Natural killer cell (primary cell): ENCODE data around the gene ANAPC16. TPM values are rescaled to one million over a fixed set of nuclear protein-coding genes. Genes with fewer than 3 reads are reported as not detected.
A peak's percentile ranks its signal among the peaks of the same experiment; 100 is the strongest.

Experiments
- ATAC-seq, 3 donors: fragments of 150-1000 bp in 2 of 3; fragments of 200-7000 bp in 1 of 3; cut with Tn5 transposase; 1 replicate in 1 of 3; 2 replicates in 2 of 3; pipeline ENCODE4 v1.10.0; 2021; ENCODE audit warnings: mild to moderate bottlenecking in 2 of 3, moderate library complexity in 2 of 3
- DNase-seq, 2 donors: peaks; one replicate each; pipeline versions ENCODE4 v3.0.0 to v3.0.0-alpha.2; 2013 to 2021; ENCODE audit warnings: mixed read lengths in 1 of 2
- H3K27ac ChIP-seq: one replicate; pipeline ENCODE4 v1.5.1; 2013; ENCODE audit warnings: mild to moderate bottlenecking, low read length
- H3K27me3 ChIP-seq: one replicate; pipeline ENCODE4 v1.6.1; 2013; ENCODE audit warnings: low read length; ENCODE audit not compliant: control insufficient read depth, insufficient read depth
- H3K36me3 ChIP-seq: one replicate; pipeline ENCODE4 v1.6.1; 2013; ENCODE audit warnings: low read length; ENCODE audit not compliant: control insufficient read depth, insufficient read depth
- H3K4me1 ChIP-seq: one replicate; pipeline ENCODE4 v1.6.1; 2013; ENCODE audit warnings: low read length; ENCODE audit not compliant: control insufficient read depth, insufficient read depth
- H3K4me3 ChIP-seq: one replicate; pipeline ENCODE4 v1.5.1; 2013; ENCODE audit warnings: low read length
- H3K9me3 ChIP-seq: one replicate; pipeline ENCODE4 v1.6.1; 2013; ENCODE audit warnings: low read length; ENCODE audit not compliant: control insufficient read depth, insufficient read depth
- H3K27ac Mint-ChIP-seq, 2 donors: one replicate each; pipeline ENCODE4 v1.8.0; 2022; ENCODE audit warnings: mild to moderate bottlenecking in 2 of 2, mixed read lengths in 2 of 2, moderate library complexity in 1 of 2
- H3K27me3 Mint-ChIP-seq, 2 donors: one replicate each; pipeline ENCODE4 v1.8.0; 2022; ENCODE audit warnings: low read depth in 2 of 2, mixed read lengths in 2 of 2
- H3K36me3 Mint-ChIP-seq: one replicate; pipeline ENCODE4 v1.8.0; 2022; ENCODE audit warnings: mixed read lengths
- H3K4me1 Mint-ChIP-seq, 2 donors: one replicate each; pipeline ENCODE4 v1.8.0; 2022; ENCODE audit warnings: mixed read lengths in 2 of 2
- H3K4me3 Mint-ChIP-seq: one replicate; pipeline ENCODE4 v1.8.0; 2022; ENCODE audit warnings: mild to moderate bottlenecking, moderate library complexity, mixed read lengths
- H3K9me3 Mint-ChIP-seq, 2 donors: one replicate each; pipeline ENCODE4 v1.8.0; 2022; ENCODE audit warnings: mixed read lengths in 2 of 2
- CTCF ChIP-seq: fragments of 200-600 bp; IDR thresholded peaks from one replicate; pipeline ENCODE4 v1.8.0; 2022; ENCODE audit warnings: antibody characterized with exemption
- WGBS: methylation state at CpG from one replicate; pipeline ENCODE4 v1.1.7; 2013; ENCODE audit warnings: missing lambda C conversion rate; ENCODE audit not compliant: insufficient coverage; 5-methylcytosine and 5-hydroxymethylcytosine counted together
- intact Hi-C: fragments of 100-400 bp; cut with micrococcal nuclease; formaldehyde crosslinking; loops from one replicate; pipeline ENCODE4 v1.14.2; 2022
- total RNA-seq, 4 donors: library from RNA; stranded (reverse); fragments of 120-200 nt in 1 of 4; gene quantifications; one replicate each; pipeline versions ENCODE4 v1.2.3 to v1.2.4, GENCODE V29; 2013 to 2022

ANAPC16 gene
- total RNA-seq, 3 donors from 2014 or later (not counting 1 experiment from before 2014, with no cell fraction given) = 70.9 to 77.0 (median 71.0) TPM

DNA sequence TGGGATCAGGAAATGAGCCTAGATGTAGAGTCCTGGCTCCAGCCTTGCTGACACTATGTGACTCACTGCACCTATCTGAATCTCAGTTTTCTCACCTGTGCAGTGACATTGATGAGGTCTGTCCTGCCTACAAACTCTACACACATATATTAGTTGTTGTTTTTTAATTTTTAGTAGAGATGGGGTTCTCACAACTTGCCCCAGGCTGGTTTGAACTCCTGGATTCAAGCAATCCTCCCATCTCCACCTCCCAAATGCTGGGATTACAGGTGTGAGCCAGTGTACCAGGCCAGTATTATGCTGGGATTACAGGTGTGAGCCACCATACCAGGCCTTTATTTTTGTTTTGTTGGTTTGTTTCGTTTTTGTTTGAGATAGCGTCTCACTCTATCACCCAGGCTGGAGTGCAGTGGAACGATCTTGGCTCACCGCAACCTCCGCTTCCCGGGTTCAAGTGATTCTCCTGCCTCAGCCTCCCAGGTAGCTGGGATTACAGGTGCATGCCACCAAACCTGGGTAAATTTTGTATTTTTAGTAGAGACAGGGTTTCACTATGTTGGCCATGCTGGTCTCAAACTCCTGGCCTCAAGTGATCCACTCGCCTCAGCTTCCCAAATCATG lies 46.1 kb downstream of the ANAPC16 start:
- H3K4me3 Mint-ChIP-seq = peak overlapping the region; percentile 87
- intact Hi-C loops = loop anchor here (1.0 to 5.0 kb wide), 3 partner anchors 11 to 835 kb away; partner anchors contain the start of genes DDIT4 and P4HA1
- Histone ChIP-seq H3K9me3 (no peaks in the 10 kb centered on the region), H3K27ac (peak overlapping the region; percentile 82), H3K36me3 (no peaks in the 10 kb centered on the region), H3K4me1 (peaks cover 63% of the 10 kb centered on the region), H3K27me3 (no peaks in the 10 kb centered on the region), H3K4me3 (peak overlapping the region; percentile 53)
- no peak for TF ChIP-seq CTCF
- peak in 2 of 3 donors; percentile 3 to 29 for ATAC-seq
- peaks cover 37 to 51% of the 10 kb centered on the region in 2 donors for H3K4me1 Mint-ChIP-seq
- peak in 1 of 2 donors; percentile 61 for DNase-seq
- H3K27me3 Mint-ChIP-seq = no peaks in the 10 kb centered on the region
- no peaks in the 10 kb centered on the region for H3K9me3 Mint-ChIP-seq
- H3K36me3 Mint-ChIP-seq = no peaks in the 10 kb centered on the region
- H3K27ac Mint-ChIP-seq = peak overlapping the region; percentile 98
- WGBS = 92% methylated on average over 7 of the region's 7 CpGs

- peak overlapping the region in 1 of 2 donors; percentile 58 for H3K27ac Mint-ChIP-seq
- Histone ChIP-seq H3K4me1 (peaks cover 52% of the 10 kb centered on the region), H3K9me3 (no peaks in the 10 kb centered on the region), H3K36me3 (no peaks in the 10 kb centered on the region), H3K27ac (no peak overlapping the region), H3K27me3 (no peaks in the 10 kb centered on the region), H3K4me3 (no peak overlapping the region)
- no peaks in the 10 kb centered on the region for H3K36me3 Mint-ChIP-seq
- H3K4me1 Mint-ChIP-seq = peaks cover 34 to 40% of the 10 kb centered on the region in 2 donors
- H3K9me3 Mint-ChIP-seq = no peaks in the 10 kb centered on the region
- intact Hi-C loops = loop anchor here (5.0 kb wide), 1 partner anchor 834 kb away; the partner anchor contains the start of gene P4HA1
- ATAC-seq = no peak
- TF ChIP-seq CTCF = no peak
- H3K27me3 Mint-ChIP-seq = no peaks in the 10 kb centered on the region
- no peak overlapping the region for H3K4me3 Mint-ChIP-seq
- 72% methylated on average over 6 of the region's 6 CpGs for WGBS
- peak in 1 of 2 donors; percentile 86 for DNase-seq
Measured at GRCh38 chr10:72263613-72264241, 47.9 kb downstream of the ANAPC16 start.

DNA sequence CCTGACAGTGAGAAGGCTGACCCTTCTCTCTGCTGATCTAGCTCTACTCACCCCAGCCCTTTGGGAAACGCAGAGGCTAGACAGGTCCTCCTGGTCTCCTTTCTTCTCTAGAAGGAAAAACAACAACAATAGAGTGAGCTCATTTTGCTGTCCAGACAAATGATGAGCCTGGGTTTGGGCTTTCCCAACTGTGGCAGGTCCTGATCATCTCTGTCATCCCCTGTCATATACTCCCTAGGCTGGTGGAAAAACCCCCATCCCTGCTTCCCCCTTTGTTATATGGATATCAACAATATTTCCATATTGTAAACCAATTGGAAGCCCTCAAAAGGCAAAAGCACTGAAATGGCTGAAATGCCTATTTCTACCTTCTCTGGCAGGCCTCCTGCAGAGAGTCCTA lies 48.7 kb downstream of the ANAPC16 start:
- no peak for DNase-seq
- TF ChIP-seq CTCF = no peak
- H3K9me3 ChIP-seq = no peaks in the 10 kb centered on the region
- intact Hi-C loops = loop anchor here (5.0 kb wide), 1 partner anchor 833 kb away; the partner anchor contains the start of gene P4HA1
- Mint-ChIP-seq H3K9me3 (no peaks in the 10 kb centered on the region), H3K4me3 (no peak overlapping the region), H3K4me1 (peaks cover 26 to 33% of the 10 kb centered on the region in 2 donors), H3K27ac (no peak overlapping the region), H3K36me3 (no peaks in the 10 kb centered on the region), H3K27me3 (no peaks in the 10 kb centered on the region)
- no peaks in the 10 kb centered on the region for H3K27me3 ChIP-seq
- WGBS = 100% methylated on average over 1 of the region's 1 CpG
- no peak overlapping the region for H3K4me3 ChIP-seq
- ATAC-seq = no peak
- H3K36me3 ChIP-seq = no peaks in the 10 kb centered on the region
- H3K4me1 ChIP-seq = peaks cover 44% of the 10 kb centered on the region
- H3K27ac ChIP-seq = no peak overlapping the region
